GM18867 (cell line): ENCODE results near the gene FGGY.
"Not testable (repeated sequence)": the region's sequence is repeated elsewhere in the genome, so short reads cannot be mapped to it uniquely, and the experiment has no call there.

Source experiments
- ATAC-seq: cut with Tn5 transposase; IDR thresholded peaks from one replicate; pipeline ENCODE4 v1.9.1; 2021; ENCODE audit warnings: mild to moderate bottlenecking, moderate library complexity; ENCODE audit not compliant: unreplicated experiment

FGGY gene

DNA sequence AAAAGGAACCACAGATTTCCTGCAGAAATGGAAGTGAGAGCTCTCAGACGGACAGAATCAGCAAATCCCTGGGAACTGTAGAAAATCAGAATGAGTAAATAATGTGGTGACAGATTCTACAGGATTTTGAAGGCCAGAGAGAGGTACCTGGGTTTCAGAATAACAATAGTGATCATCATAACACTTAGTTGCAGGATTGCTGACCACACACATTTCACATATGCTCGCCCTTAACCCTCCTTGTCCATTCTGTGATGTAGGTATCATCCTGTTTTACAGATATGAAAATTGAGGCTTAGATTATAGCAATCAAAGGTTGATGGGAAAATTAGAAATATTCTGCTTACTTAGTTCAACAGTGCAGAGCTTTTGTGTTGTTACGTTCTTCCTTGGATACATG is 419.9 kb downstream of the FGGY start:
- no peak for ATAC-seq

DNA sequence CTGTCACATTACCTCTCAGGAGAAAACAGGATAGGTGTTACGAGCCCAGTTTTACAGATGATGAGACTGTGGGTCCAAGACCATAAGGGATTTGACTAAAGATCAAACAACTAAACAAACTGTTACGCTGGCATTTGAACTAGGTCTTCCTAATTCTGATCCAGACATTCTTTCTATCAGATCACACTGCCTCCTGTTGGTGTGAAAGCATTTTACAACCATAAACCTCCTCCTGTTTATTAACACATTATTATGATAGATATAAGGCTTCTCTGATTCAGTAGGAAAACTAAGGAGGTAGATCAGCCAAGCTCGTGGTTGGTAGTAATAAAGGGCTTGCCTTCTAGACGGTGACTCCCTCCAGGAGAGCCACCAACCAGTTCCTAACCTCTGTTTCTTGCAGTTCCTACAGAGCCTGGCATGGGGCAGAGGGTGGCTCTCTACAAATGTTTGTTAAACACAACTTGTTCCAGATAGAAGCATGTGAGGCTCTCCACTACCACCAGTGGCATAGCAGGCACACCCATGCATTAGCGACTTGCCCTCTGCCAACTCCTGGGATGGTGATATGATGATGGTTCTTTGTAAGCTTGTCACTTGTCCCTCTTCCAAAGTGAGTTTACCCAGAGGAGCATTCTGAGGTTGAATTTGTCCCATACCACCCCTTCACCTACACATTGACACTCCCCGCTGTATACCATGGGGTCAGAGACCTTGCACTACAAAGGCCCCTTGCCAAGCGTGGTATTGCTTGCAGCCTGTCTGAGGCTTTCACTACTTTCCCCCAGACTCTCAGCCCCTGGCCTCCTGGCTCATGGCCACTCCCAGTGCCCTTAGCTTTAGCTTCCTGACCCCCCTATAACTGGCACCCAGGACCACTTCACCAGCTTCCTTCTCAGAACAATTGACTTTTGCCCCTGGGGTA is 421.4 kb downstream of the FGGY start:
- ATAC-seq: no peak

DNA sequence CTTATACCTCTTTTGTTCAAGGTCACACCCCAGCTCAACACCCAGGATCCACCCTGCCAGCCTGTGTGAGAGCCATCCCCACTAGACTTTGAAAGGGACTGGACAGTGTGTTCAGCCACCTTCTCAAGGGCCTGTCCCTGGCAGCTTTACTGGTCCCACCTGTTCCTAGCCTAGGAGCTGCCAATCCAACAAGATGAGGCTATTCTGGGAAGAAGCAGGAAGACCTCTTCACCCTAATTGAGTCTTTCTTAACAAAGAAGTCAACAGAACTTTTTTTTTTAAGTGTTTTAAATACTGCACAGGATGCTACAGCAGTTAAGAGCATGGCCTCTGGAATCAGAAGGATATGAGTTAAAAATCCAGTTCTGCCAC is 422.1 kb downstream of the FGGY start:
- no peak for ATAC-seq

DNA sequence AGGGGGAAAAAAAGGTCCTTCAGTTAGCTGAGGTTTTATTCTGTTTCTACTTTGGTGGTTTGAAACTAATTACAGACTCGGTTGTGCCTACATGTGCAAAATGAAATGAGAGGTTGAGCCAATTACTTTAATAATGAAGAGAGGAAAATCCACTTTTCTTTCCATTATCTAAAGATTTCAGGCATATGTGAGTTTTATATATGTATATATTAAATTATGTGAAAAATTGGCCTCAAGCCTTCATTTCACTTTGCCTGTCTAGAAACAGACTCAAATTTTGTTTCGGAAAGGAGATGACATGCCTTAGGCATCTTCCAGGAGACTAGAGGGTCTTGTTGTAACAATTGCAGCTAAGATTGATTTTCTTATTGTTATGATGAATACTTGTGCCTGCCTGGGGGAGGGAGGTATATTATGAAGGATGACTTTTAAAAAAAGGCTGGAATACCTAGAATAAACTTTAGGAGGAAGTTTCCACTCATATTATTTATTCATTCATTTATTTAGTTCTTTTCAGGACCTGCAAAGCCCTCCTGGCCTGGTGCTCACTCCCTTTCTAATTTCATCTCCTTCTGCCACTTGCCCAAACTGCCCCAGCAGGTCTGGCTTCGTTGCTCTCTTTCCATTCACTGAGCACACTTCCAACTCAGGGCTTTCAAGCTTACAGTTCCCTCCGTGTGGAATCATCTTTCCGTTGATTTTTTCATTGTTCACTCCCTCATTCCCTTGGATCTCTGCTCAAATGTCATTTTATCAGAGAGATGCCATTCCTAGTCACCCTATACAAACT is 423.6 kb downstream of the FGGY start:
- ATAC-seq: no peak

DNA sequence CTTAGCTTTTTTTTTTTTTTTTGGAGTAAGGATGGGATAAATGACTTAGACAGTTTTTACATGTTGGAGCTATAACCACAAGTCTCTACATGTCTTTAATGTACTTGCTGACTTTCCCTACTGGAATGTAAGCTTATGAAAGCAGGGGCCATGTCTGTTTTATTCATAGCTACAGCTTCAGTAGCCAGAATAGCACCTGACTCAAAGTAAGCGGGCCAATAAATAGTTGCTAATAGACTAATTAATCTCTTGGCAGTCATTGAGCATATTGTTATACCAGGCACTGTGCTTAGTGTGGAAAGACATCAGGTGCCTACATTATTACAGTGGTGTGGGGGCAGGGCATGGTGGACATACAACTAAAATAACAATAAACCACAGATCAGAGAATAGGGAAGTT is 433.4 kb downstream of the FGGY start:
- no peak for ATAC-seq

DNA sequence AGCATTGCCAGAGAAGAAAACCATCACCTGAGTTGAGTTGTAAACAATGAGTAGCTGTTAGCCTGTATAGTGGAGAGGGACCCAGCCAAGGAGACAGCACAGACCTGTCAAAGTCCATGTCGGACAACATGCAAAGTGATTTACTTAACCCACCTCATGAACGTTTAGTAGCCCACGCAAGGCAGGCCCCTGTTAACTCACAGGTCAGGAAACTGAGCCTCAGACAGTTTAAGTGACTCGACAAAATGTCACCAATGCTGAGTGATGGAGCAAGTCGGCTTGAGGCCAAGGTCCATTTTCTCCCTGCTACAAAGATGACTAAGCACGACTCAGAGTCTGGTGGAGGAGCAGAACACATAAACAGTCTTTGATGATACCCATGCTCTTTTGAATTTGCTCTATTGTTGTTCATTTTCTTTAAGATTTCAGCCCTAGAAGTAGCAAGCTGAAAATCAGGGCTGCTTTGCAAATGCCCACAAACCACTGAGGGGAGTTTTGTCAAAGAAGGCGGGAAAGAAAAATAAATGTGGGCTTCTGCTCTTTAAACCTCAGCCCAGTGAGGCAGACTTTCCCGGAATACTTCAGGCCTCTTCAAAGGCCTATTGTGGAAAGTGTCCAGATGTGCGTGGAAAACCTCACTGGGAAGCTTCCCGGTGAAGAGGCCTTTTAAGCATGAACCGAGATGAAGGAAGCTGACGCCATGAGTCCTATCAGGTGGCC is 434.0 kb downstream of the FGGY start:
- no peak for ATAC-seq

DNA sequence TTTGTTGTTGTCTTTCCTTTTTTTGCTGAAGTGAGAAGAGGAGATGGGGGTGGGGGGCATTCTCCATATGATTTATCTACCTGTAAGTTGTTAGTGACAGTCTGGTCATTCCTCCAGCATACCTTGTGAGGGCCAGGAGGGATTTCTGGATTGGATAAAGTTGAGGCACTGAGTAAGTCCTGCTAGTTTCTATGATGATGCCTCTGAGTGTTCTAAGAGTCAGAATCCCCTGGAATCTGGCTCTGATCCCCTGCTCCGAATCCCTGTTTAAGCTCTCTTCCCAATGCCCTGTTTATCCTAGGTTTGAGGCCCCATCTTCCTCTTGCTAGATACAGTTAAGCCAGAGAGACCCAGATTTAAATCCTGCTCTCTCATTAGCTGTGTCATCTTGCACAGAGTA is 434.7 kb downstream of the FGGY start:
- no peak for ATAC-seq

DNA sequence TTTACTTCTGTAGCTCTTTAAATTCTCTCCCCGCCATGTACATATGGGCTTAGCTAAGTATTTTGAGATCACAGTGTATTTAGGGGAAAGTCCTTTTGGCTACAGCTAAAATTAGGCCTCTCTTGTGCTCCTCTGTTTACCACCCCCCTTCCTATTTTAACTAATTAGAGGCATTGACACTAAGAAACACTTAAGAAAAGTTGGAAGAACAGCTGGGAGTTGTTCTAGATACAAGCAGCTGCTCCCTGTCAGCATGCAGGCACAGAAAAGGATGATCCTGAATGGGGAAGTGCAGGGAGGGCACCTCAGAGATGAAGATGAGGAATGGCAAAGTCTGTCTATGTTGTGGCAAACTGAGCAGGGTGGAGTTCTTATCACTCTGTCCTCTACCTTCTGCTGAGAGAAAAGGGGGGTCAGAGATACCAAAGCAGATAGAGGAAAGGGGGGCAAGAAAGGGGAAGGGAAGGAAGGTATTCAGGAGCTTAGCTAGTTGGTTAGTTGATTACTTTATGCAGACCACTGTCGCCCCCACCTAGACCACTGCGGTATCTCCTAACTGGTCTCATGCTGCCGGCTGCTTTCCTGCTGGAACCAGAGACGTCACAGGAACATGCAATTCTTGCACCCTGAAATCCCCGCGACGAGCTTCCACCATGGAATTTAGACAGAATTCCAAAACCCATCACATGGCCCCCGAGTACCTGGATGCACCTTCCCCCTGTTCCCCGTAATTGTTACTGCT is 435.5 kb downstream of the FGGY start:
- no peak for ATAC-seq

DNA sequence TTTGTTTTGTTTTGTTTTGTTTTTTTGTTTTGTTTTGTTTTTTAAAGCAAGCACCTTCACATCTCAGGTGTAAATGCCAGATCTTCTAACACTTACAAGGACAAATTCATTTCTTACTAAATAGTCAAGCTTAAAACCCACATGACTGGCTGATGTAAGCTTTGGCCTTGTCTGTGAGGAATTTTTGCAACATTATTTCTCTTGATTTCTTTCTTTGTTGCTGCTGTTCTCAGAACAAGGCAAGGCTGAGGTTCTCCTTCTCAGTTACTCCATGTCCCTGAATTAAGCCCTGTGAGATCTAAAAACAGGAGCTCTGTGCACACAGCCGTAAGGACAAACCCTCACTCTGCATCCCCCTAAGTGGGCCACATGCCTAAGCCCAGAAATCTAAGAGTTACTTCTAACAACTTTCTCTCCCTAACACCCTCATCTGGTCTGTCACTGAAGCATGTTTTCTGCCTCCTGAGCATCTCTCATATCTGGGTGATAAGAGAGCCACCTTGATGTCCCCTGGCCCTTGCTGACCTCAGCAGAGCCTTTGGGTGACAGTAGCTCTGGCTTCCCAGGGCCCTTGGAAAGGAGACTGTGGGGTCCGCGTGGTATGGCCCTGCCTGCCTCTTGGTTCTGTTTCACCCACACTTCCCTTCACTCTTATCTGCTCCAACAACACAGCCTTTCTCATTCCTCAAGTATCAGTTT is 436.7 kb downstream of the FGGY start:
- ATAC-seq: no peak

DNA sequence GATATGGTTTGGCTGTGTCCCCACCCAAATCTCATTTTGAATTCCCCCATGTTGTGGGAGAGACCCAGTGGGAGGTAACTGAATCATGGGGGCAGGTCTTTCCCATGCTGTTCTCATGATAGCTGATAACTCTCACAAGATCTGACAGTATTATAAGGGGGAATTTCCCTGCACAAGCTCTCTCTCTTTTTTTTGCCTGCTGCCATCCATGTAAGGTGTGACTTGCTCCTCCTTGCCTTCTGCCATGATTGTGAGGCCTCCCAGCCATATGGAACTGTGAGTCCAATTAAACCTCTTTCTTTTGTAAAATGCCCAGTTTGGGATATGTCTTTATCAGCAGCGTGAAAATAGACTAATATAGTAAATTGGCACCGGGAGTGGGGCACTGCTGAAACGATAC is 439.0 kb downstream of the FGGY start:
- ATAC-seq: not testable (repeated sequence)

DNA sequence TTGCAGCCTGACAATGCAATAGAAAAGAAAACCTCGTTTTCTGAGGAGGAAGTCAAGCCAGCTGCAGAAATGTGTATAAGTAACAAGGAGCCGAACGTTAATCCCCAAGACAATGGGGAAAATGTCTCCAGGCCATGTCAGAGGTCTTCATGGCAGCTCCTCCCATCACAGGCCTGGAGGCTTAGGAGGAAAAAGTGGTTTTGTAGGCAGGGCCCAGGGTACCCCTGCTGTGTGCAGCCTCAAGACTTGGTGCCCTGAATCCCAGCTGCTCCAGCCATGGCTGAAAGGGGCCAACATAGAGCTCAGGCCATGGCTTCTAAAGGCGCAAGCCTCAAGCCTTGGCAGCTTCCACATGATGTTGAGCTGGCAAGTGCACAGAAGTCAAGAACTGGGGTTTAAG is 439.9 kb downstream of the FGGY start:
- no peak for ATAC-seq

DNA sequence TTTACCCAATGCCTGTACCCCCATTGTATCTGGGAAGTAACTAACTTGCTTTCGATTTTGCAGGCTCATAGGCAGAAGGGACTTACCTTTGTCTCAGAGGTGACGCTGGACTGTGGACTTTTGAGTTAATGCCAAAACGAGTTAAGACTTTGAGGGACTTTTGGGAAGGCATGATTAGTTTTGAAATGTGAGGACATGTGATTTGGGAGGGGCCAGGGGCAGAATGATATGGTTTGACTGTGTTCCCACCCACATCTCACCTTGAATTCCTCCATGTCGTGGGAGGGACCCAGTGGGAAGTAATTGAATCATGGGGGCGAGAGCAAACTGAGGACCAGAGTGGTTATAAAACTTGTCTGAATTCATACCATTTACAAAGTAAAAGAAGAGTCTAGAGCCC is 440.7 kb downstream of the FGGY start:
- ATAC-seq: no peak

DNA sequence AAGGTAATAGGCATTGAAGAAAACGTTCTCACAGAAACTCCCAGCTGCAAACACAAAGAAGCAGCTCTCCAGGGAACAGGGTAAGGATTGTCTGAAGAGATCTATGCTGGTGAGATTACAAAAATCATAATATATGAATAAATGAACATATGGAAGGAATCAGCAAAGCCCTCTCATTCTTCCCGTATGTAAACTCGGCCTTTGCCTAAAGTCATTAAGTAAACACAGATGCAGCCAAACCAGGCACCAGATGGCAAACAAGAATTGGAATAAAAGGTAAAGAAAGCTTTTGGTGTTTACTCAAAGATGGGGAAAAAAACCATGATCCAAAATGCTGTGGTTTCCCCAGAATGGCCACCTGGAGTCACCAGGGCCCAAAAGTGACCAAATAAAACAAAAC is 441.3 kb downstream of the FGGY start:
- ATAC-seq: no peak

DNA sequence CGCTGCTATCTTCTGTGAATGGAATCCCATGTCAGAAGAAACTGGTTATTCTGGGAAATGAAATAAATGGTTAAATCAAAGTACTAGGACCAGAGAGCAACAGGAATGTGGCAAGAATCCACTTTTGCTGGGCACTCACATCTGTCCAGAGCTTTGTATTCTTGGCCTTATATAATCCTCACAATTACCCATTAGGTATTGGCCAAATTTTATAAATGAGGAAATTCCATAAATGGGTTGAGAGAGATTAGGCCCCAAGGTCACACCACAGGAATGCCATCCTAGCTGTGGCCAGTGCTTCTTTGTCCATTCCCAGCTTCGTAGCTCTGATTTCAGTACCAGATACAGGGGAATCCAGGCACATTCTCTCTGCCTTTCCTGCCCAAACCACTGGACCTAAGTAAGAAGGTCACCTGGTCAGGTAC is 441.7 kb downstream of the FGGY start:
- ATAC-seq: no peak

DNA sequence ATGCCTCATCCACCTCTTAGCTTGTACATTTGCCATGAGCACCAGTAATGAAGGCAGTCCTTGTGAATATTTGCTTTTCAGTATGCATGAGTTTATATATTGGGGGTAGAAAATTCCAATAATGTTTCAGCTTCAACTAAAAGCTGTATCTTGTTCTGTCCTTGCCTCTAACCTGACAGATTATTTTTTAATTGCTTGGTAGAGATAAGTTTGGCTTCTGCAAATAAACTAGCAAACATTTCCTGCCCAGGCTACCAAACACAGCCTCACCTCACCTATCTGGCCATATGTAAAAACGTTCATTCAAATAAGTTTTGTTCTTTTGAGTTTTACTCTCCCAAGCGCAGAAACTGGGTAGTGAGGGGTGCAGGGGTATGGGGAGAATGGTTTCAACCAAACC is 442.2 kb downstream of the FGGY start:
- no peak for ATAC-seq

DNA sequence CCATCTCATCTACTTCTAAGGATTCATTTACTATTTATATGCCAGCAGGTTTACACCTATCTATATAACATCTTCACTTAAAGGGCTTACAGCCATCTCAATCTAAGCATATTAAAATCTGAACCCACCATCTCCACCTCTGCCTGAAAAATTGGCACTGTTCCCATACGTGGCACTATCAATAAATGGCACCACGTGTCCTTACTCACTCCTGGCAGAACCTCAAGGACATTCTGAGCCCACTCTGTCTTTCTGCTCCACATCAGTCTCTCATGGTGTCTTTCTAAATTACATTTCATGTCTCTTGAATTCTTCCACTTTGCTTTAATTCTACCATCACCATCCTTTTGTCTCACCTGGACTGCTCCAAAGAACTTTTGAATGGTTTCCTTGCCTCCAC is 445.6 kb downstream of the FGGY start:
- no peak for ATAC-seq

DNA sequence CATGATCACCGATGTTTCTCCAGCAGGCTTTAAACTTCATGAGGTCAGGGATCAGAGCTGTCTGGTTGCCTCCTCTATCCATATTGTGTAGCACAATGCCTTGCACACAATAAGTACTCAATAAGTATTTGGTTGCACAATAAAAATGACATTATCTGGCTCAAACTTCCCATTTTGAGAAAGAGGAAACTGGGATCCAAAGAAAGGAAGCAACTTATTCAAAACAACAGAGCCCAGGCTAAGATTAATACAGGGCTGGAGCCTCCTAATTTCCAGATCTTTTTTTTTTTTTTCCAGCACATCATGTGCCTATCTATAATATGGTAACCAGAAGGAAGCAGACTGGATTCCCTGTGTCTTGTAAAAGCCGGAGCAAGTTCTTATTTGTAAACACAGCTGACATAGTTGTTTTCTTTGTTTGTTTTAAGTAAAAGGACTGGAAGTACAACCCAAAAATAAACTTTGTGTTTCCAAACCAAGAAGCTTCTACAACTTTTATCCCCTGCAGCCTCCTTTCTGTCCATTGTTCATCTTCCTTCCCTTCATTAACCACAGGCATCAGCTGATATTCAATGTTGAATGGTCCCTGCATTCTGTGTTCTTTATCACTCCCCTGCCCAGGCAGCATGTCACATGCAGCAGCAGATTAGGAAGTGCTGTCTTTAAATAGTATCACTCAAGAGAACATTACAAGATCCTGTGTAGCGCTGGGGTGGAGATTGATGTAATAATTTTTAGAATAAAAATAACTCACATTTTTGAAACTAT is 446.6 kb downstream of the FGGY start:
- no peak for ATAC-seq

DNA sequence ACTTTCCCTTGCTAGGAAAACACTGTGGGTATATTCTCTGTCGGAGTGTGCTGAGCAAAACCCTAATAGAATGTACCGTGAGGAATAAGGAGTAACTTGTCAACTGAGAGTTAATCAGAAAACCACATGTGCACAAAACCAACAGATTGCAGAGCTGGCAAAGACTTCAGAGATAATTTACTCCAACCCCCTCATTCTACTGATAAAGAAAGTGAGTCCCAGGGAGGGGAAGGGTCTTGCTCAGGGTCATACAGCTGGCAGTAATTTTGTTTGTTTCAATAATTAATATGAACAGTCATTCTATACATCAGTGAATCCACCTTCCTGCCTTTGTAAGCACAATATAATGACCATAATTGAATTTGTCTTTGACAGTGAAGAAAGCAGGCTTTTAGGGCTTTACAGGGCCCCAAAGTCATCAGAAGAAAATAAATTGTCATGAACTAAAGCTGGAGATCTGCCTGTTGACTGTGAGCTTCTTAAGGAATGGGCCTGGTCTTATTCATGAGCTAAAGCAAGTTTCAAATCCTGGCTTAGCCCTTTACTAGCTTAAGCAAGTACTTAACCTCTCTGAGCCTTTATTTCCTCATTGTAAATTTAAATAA is 450.6 kb downstream of the FGGY start:
- no peak for ATAC-seq

DNA sequence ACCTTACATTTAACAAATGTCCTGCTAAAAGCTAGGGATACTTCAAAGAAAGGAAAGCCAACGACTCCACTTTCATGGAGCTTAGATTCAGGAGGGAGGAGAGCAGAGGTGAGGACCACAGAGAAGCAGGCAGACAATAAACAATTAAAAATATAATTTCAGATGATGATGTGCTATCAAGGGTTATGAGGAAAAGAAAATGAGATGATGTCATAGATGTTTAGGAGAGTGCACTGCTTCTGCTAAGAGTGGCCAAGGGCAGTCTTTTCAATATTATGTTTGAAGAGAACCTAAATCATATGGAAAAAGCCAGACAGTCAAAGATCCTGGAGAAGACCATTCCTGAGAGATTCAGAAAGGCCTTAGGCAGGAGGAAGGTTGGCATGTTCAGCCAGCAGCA is 451.2 kb downstream of the FGGY start:
- ATAC-seq: no peak
